Upper lobe of left lung (tissue), 4 donors: ENCODE results near the gene MRPS27.

ENCODE experiments used
- CTCF ChIP-seq, 6 experiments: fragments of 450-650 bp in 4 of 6; fragments of 200-600 bp in 2 of 6; sonication (generic) in 2 of 6; IDR thresholded peaks; one replicate each; pipeline ENCODE4 v1.5.1; 2016 to 2019; ENCODE audit warnings: antibody characterized with exemption in 6 of 6
- EP300 ChIP-seq, 4 donors: sonication (generic); formaldehyde crosslinking; IDR thresholded peaks; one replicate each; pipeline ENCODE4 v1.5.1; 2017; ENCODE audit warnings: antibody characterized with exemption in 4 of 4, control low read depth in 2 of 4
- POLR2A ChIP-seq, 4 donors: fragments of 450-650 bp; IDR thresholded peaks; one replicate each; pipeline ENCODE4 v1.5.1; 2016 to 2017; ENCODE audit warnings: antibody characterized with exemption in 4 of 4, mild to moderate bottlenecking in 2 of 4
- POLR2AphosphoS5 ChIP-seq, 2 donors: sonication (generic); formaldehyde crosslinking; IDR thresholded peaks; one replicate each; pipeline ENCODE4 v1.5.1; 2017; ENCODE audit warnings: antibody characterized with exemption in 2 of 2

DNA sequence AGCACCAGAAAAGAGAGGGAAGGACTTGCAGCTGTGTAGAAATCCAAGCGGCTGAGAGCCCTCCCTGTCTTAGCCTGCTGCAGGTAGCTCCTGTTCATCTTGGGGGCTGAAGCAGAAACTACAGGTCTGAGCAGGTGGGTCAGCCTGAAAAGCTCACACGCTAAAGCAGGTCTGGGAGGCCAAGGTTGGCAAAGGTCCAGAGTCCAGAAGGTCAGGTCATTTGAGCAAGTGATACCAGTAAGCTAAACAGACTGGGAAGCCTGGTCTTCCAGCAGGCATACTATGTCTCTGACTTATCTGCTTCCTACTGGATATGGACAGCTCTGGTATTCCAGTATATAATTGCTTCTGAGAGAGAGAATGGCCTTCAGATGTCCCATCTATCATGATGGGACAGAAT is 26.4 kb upstream of the MRPS27 start:
- TF ChIP-seq CTCF (IDR thresholded peaks at IDR 0.05): no peak
- TF ChIP-seq POLR2A (IDR thresholded peaks at IDR 0.05): no peak
- TF ChIP-seq POLR2AphosphoS5 (IDR thresholded peaks at IDR 0.05): no peak
- no peak for TF ChIP-seq EP300 (IDR thresholded peaks at IDR 0.05)
